ENCODE measurements around the gene PARP14. TPM values are rescaled to one million over a fixed set of nuclear protein-coding genes. Genes with fewer than 3 reads are reported as not detected.
A peak's percentile ranks its signal among the peaks of the same experiment; 100 is the strongest.

PARP14 gene
- total RNA-seq, 3 donors from 2014 or later (not counting 1 experiment from before 2014, with no cell fraction given): 77.6 to 92.6 (median 89.9) TPM

DNA sequence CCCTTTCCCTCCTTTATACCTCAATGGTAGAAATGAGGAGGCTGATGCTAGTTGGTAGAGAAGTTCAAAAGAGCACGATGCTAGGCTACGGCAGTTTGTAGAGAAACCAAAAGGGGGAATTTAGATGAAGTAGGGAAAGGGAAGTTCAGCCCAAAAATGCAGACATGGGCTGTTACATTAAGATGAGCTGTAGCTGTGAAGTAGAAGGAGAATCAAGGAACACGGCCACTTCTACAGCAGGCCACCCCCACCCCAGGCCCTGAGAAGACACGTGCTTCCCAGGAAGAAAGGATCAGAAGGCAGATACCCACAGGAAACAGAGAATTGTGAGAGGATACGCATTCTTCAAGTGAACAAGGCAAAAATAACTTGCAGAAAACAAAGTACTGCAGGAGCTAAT, 2.1 kb upstream of the PARP14 start:
- DNase-seq: peak in 1 of 2 donors; percentile 11
- H3K36me3 ChIP-seq (ENCODE audit: control insufficient read depth, insufficient read depth, low read length): no peaks in the 10 kb centered on the region
- H3K27ac Mint-ChIP-seq: peak overlapping the region; percentile 84 to 99
- H3K4me3 Mint-ChIP-seq: peak overlapping the region; percentile 25
- no peak overlapping the region for H3K4me3 ChIP-seq (ENCODE audit: low read length)
- H3K4me1 ChIP-seq (ENCODE audit: control insufficient read depth, insufficient read depth, low read length): peaks cover 40% of the 10 kb centered on the region
- intact Hi-C loops (cut with micrococcal nuclease): loop anchor here (2.0 kb wide), 1 partner anchor 220 kb away; no protein-coding TSS in a partner anchor
- H3K4me1 Mint-ChIP-seq: peaks cover 45 to 46% of the 10 kb centered on the region in 2 donors
- peak overlapping the region; percentile 96 for H3K27ac ChIP-seq (ENCODE audit: low read length)
- H3K9me3 Mint-ChIP-seq: no peaks in the 10 kb centered on the region
- TF ChIP-seq, protein P1, sequence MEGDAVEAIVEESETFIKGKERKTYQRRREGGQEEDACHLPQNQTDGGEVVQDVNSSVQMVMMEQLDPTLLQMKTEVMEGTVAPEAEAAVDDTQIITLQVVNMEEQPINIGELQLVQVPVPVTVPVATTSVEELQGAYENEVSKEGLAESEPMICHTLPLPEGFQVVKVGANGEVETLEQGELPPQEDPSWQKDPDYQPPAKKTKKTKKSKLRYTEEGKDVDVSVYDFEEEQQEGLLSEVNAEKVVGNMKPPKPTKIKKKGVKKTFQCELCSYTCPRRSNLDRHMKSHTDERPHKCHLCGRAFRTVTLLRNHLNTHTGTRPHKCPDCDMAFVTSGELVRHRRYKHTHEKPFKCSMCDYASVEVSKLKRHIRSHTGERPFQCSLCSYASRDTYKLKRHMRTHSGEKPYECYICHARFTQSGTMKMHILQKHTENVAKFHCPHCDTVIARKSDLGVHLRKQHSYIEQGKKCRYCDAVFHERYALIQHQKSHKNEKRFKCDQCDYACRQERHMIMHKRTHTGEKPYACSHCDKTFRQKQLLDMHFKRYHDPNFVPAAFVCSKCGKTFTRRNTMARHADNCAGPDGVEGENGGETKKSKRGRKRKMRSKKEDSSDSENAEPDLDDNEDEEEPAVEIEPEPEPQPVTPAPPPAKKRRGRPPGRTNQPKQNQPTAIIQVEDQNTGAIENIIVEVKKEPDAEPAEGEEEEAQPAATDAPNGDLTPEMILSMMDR (IDR thresholded peaks at IDR 0.05): no peak
- no peaks in the 10 kb centered on the region for H3K9me3 ChIP-seq (ENCODE audit: control insufficient read depth, insufficient read depth, low read length)
- no peaks in the 10 kb centered on the region for H3K36me3 Mint-ChIP-seq
- H3K27me3 Mint-ChIP-seq (ENCODE audit: low read depth in 2 of 2): no peaks in the 10 kb centered on the region
- no peaks in the 10 kb centered on the region for H3K27me3 ChIP-seq (ENCODE audit: control insufficient read depth, insufficient read depth, low read length)
- 59% methylated on average over 4 of the region's 5 CpGs for WGBS (ENCODE audit: insufficient coverage)
- no peak for ATAC-seq

DNA sequence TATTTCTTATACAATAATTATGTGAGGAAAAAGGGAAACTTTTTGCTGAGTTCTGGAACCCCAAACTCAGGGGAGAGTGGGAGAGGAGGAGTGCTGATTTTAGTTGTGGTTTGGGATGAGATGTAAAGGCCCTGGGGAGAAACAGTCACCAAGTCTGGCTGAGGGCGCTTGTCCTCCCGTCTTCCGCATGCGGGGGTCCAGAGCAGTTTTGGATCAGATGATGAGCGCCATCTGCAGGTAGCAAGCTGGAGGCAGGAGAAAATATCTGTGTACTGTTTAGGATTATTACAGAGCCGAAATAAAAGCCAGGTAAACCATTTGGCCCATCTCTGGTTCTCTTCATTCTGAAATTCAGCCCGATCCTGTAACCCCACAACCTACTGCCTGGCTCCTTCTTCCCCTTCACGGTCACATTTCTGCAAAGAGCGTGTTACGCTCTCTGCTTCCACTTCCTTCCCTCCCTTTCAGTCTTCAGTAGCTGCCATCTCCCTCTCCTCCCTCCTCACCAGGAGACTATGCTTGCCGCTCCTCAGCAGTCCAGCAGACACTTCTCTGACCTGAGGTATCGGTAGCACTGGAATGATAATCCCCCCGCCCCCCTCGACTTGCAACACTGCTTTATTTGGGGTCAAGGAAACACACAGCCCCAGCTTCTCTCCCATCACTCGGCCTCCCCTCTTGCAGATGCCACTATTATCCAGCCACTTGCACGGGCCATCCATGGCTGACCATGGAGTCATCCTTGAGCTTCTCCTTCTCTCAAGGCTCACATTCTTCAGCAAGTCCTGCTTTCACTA, 1.4 kb upstream of the PARP14 start:
- Histone ChIP-seq H3K4me3 (ENCODE audit: low read length) (peak overlapping the region; percentile 98), H3K4me1 (ENCODE audit: control insufficient read depth, insufficient read depth, low read length) (peaks cover 40% of the 10 kb centered on the region), H3K36me3 (ENCODE audit: control insufficient read depth, insufficient read depth, low read length) (no peaks in the 10 kb centered on the region), H3K9me3 (ENCODE audit: control insufficient read depth, insufficient read depth, low read length) (no peaks in the 10 kb centered on the region), H3K27me3 (ENCODE audit: control insufficient read depth, insufficient read depth, low read length) (no peaks in the 10 kb centered on the region), H3K27ac (ENCODE audit: low read length) (peak overlapping the region; percentile 96)
- WGBS (ENCODE audit: insufficient coverage): 7% methylated on average over 16 of the region's 16 CpGs
- ATAC-seq: peak; percentile 65 to 75 (median 65)
- H3K27me3 Mint-ChIP-seq (ENCODE audit: low read depth in 2 of 2): no peaks in the 10 kb centered on the region
- intact Hi-C loops (cut with micrococcal nuclease): loop anchor here (1.0 to 2.0 kb wide), 4 partner anchors 119 to 1133 kb away; no protein-coding TSS in a partner anchor
- H3K36me3 Mint-ChIP-seq: no peaks in the 10 kb centered on the region
- no peaks in the 10 kb centered on the region for H3K9me3 Mint-ChIP-seq
- H3K4me1 Mint-ChIP-seq: peaks cover 50 to 52% of the 10 kb centered on the region in 2 donors
- H3K4me3 Mint-ChIP-seq: peak overlapping the region; percentile 90
- TF ChIP-seq, protein P1 (IDR thresholded peaks at IDR 0.05): peak; percentile 82
- H3K27ac Mint-ChIP-seq: peak overlapping the region; percentile 84 to 99
- DNase-seq: peak; percentile 75 to 94

DNA sequence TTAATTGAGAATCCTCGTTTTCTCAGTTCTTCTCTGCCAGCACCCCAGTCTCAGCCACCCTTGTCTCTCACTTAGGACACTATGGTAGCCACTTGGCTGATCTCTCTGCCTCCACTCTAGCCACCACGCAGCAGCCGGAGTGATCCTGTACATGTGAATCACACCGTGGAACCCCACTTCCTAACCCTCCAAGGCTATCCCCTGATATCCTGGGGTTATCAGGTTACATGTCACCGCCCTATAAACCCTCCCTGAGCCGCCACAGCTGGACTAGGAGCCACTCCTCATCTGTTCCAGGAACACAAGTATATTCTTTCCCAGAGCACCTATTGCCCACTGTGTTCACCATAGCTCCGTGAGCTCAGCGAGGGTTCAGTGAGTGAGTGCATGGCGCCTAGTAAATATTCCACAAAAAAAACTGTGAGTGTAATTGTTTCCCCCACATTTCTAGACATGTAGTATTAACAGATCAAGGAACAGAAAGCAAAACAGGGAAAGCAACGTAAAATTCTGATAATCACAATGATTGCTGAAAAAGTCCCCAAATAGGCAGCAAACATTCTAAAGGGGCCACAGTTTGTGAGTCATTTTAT, 661 bp upstream of the PARP14 start:
- H3K27me3 Mint-ChIP-seq (ENCODE audit: low read depth in 2 of 2): no peaks in the 10 kb centered on the region
- Histone ChIP-seq H3K27me3 (ENCODE audit: control insufficient read depth, insufficient read depth, low read length) (no peaks in the 10 kb centered on the region), H3K36me3 (ENCODE audit: control insufficient read depth, insufficient read depth, low read length) (peaks cover 4% of the 10 kb centered on the region), H3K27ac (ENCODE audit: low read length) (peak overlapping the region; percentile 96), H3K4me3 (ENCODE audit: low read length) (peak overlapping the region; percentile 98), H3K9me3 (ENCODE audit: control insufficient read depth, insufficient read depth, low read length) (no peaks in the 10 kb centered on the region), H3K4me1 (ENCODE audit: control insufficient read depth, insufficient read depth, low read length) (peaks cover 40% of the 10 kb centered on the region)
- 44% methylated on average over 10 of the region's 10 CpGs for WGBS (ENCODE audit: insufficient coverage)
- H3K4me1 Mint-ChIP-seq: peaks cover 55 to 59% of the 10 kb centered on the region in 2 donors
- intact Hi-C loops (cut with micrococcal nuclease): loop anchor here (1.0 to 5.0 kb wide), 7 partner anchors 120 to 1134 kb away; partner anchors contain the start of genes FAM162A, SEC22A and WDR5B
- DNase-seq (no peak), ATAC-seq (peak in 2 of 3 donors; percentile 6 to 9)
- TF ChIP-seq, protein P1 (IDR thresholded peaks at IDR 0.05): no peak
- peaks cover 3% of the 10 kb centered on the region for H3K36me3 Mint-ChIP-seq
- peak overlapping the region; percentile 90 for H3K4me3 Mint-ChIP-seq
- H3K9me3 Mint-ChIP-seq: no peaks in the 10 kb centered on the region
- peak overlapping the region; percentile 84 to 99 for H3K27ac Mint-ChIP-seq

Measured in natural killer cell (primary cell).